ENCODE measurements around the gene ACYP2.
A peak's percentile ranks its signal among the peaks of the same experiment; 100 is the strongest.

DNA sequence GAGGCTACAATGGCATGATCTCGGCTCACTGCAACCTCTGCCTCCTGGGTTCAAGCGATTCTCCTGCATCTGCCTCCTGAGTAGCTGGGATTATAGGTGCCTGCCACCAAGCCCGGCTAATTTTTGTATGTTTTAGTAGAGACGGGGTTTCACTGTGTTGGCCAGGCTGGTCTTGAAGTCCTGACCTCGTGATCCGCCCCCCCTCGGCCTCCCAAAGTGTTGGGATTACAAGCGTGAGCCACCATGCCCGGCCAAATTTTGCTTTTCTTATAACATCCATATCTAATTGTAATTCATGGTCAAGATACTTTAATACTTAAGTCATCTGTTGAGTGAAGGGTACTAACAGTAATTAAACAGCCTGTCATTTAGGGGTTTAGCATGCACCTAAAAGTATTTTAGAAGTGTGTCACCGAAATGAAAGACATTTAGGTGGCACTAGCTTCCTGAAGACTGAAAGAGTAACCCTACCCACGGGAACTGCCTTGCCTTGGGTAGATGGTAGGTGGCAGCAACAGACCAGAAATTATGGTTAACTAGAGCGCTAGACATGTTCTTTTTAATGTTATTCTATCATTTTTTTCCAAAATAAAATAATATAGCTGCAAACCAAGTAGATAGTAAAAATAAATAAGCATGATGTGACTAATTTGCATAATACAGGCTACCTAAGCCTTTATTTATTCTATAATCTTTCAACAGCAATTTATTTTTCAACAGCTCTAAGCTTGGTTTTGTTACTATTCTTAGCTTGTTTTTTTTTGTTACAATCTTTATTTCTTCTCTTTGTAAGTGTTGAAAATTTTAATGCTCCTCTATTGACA lies 8.6 kb upstream of the ACYP2 start:
- TF ChIP-seq, protein P1, sequence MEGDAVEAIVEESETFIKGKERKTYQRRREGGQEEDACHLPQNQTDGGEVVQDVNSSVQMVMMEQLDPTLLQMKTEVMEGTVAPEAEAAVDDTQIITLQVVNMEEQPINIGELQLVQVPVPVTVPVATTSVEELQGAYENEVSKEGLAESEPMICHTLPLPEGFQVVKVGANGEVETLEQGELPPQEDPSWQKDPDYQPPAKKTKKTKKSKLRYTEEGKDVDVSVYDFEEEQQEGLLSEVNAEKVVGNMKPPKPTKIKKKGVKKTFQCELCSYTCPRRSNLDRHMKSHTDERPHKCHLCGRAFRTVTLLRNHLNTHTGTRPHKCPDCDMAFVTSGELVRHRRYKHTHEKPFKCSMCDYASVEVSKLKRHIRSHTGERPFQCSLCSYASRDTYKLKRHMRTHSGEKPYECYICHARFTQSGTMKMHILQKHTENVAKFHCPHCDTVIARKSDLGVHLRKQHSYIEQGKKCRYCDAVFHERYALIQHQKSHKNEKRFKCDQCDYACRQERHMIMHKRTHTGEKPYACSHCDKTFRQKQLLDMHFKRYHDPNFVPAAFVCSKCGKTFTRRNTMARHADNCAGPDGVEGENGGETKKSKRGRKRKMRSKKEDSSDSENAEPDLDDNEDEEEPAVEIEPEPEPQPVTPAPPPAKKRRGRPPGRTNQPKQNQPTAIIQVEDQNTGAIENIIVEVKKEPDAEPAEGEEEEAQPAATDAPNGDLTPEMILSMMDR (conservative IDR thresholded peaks at IDR 0.05): peak; percentile 62
- TF ChIP-seq ZFX (IDR thresholded peaks at IDR 0.05): no peak

Data from C4-2B (cell line).